Activated CD4-positive, CD25-positive, alpha-beta regulatory T cell treated with anti-CD3 and anti-CD28 coated beads, Interleukin-2, amount 50 U/mL, for 72 hours (primary cell): ENCODE data around the gene ZNF629.

Source experiments
- DNase-seq: peaks from one replicate; pipeline ENCODE4 v3.0.0; 2021

ZNF629 gene

DNA sequence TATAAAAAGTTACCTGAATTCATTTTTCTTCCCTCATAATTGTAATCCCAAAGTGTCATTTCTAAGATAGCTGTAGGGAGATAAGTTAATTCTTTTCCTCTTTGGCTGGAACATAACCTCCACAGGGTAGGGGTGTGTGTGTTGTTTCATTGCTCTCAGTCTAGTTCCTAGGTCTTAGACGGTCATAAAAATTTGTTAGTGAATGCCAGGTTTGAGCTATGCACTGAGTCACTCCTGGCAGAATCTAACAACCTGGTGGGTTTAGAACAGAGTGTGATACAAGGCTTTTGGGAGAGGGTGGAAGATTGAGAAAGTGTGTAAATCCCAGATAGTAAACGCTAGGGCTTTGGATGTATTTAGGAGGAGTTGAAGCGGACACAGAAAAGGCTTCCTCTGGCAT, 39.7 kb downstream of the ZNF629 start:
- no peak for DNase-seq

DNA sequence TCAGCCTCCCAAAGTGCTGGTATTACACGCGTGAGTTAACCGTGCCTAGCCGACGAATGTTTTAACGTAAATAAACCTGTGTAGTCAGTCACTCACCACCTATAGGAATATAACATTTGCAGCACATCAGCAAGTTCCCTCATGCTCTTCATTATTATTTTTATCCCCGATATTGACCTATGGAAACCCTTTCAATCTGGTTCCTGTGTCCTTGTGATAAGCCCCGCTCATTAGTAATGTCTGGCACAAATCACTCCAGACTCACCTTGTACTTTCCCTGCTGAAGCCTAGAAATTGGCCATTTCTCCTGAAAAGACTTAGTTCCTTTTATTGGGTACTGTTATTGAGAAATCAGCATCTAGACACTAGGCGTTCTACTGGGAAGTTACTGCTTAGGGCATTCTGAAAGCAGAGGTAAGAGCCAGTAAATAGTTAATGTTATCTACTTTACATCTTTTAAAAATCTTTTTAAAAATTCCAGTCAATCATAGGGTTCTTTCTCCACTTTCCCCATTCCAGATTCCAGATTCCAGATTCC, 40.3 kb downstream of the ZNF629 start:
- no peak for DNase-seq

GRCh38 chr16:30745082-30745481, 41.9 kb downstream of the ZNF629 start:
- DNase-seq, result no peak

DNA sequence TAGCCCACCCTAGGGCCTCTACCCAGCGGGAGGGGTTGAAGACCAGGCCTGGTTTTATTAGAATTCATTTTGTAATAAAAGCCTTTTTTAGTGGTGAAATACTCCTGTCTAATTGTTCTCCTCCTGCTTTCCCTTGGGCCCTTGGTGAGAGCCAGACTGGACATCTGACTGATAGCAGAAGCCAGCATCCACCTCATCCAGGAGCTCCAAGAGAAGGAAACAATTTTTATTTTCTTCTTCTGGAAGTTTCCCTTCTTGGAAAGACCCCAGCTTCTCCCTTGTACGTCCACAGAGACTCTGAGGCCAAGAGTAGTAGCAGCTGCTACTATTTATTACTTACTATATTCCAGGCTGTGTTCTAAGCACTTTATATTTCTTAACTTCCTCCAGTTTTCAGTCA, 42.8 kb downstream of the ZNF629 start:
- no peak for DNase-seq

DNA sequence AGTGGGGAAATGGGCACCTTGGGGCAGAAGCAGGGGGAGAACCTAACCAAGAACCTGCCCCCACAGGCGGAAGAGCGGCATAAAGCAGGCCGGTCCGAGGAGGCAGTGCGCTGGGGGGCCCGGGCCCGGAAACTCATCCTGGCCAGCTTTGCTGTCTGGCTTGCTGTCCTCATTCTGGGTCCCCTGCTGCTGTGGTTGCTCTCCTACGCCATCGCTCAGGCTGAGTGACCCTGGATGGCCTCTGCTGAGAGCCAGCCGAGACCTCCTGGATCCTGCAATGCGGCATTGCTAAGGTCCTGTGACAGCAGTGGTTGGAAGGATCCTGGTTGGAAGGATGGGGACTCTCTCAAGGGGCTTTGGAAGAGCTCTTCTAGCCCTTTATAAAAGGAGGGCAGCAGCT, 43.3 kb downstream of the ZNF629 start:
- no peak for DNase-seq

GRCh38 chr16:30741461-30741914, 45.5 kb downstream of the ZNF629 start:
- no peak for DNase-seq

DNA sequence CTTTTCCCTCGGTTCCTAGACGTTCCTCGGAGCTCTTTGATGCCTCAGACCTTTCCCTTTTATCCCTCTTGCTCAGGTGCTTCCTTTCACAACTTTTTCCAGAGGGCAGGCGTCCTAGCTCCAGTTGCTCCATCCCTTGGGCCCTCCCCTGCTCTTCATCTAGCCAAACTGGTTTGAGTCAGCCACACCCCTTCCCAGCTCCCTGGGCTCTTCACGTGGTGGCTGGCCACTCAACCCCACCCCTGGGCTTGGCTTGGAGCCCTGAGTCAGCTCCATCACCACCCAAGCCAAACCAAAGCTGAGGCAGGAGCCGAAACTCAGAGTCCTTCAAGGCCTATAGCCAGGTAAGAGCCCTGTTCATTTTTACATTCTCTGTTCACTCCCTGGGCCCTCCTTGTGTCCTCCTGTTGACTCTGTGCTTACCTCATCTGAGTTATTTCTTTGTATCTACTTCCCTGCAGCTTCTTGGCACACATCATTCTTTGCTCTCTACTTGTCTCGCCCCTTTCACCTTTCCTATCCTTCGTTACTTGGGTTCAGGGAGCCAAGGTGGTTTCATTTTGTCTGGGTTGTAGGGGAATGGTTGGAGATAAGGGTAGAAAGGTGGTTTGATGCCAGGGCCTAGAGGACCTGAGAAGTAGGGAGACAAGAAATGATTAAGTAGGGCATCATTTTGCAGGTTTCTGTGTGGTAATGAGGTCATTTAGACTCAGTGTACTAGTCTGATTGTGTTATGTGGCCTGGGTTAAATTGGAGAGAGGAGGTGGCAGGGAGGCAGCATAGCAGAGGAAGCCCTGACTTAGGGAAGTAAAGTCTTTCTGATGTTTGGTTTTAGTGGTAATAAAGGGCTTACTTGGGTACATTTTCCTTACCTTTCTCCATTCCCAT, 46.4 kb downstream of the ZNF629 start:
- no peak for DNase-seq

- no peak for DNase-seq
These were observed 47.7 kb downstream of the ZNF629 start for GRCh38 chr16:30738984-30739951.

- no peak for DNase-seq
These were observed 49.0 kb downstream of the ZNF629 start for GRCh38 chr16:30737794-30738648.

DNA sequence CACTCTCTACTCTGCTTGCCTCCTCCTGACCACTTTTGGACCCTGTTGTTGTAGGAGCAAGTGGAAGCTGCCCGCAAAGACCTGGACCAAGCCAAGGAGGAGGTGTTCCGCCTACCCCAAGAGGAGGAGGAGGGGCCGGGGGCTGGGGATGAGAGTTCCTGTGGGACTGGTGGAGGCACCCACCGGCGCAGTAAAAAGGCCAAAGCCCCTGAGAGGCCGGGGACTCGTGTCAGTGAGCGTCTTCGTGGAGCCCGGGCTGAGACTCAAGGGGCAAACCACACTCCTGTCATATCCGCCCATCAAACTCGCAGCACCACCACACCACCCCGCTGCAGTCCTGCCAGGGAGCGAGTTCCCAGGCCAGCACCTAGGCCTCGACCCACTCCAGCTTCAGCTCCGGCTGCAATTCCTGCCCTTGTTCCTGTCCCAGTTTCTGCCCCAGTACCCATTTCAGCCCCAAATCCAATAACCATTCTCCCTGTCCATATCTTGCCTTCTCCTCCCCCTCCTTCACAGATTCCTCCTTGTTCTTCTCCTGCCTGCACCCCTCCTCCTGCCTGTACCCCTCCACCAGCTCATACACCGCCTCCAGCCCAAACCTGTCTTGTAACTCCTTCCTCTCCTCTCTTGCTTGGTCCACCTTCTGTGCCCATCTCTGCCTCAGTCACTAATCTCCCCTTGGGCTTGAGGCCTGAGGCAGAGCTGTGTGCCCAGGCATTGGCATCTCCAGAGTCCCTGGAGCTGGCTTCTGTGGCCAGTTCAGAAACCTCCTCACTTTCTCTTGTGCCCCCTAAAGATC, 49.8 kb downstream of the ZNF629 start:
- no peak for DNase-seq

GRCh38 chr16:30731411-30731810, 55.6 kb downstream of the ZNF629 start:
- DNase-seq, result no peak

- no peak for DNase-seq
These were observed 57.9 kb downstream of the ZNF629 start for GRCh38 chr16:30728899-30729672.
